ENCODE results near the gene MAN1B1.

The MAN1B1 gene

DNA sequence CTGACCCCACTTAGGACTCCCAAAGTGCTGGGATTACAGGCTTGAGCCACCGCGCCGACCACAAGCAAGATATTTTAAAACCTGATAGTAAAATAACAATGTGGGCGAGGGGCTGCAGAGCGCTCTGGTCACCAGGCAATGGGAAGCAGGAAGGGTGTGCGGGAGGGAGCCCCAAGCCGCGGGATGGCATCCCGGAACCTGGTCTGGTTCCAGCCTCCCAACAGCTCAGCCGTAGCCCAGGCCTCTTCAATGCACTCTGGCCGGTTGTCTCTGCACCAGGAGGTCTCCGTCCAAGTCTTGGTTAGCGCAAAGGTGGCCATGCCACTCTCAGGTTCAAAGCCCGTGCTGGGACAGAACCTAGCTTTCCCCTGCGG lies 10.2 kb upstream of the MAN1B1 start:
- TF ChIP-seq CTCF (IDR thresholded peaks at IDR 0.05), result no peak

GRCh38 chr9:137077010-137077747 lies 9.6 kb upstream of the MAN1B1 start, which contains the start of gene UAP1L1:
UAP1L1 (plus strand) TSS chr9:137077517; CDS start chr9:137077533, 16 bp downstream.
- no peak for TF ChIP-seq CTCF (IDR thresholded peaks at IDR 0.05)

- no peak for TF ChIP-seq CTCF (IDR thresholded peaks at IDR 0.05)
Observed at GRCh38 chr9:137077758-137078693, 8.8 kb upstream of the MAN1B1 start.

DNA sequence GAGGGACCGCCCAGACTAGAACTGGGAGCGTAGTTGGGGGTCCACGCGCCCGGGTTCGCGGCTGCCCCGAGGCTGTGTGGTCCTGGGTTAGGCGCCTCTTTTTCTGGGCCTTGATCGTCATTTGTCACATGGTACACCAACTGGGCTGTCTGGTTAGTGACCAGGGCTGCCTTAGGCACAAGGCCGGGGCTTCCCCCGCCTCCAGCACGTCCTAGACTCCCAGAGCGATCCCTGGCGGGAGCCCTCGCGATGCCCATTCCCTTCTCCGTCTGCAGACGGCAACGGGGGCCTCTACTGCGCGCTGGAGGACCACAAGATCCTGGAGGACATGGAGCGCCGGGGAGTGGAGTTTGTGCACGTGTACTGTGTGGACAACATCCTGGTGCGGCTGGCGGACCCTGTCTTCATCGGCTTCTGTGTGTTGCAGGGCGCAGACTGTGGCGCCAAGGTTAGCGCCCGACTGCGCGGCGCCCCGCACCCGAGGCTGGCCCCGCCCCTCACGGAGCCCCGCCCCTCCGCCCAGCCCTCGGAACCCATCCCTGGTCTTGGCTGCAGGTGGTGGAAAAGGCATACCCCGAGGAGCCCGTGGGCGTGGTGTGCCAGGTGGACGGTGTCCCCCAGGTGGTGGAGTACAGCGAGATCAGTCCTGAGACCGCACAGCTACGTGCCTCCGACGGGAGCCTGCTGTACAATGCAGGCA lies 7.9 kb upstream of the MAN1B1 start:
- no peak for TF ChIP-seq CTCF (IDR thresholded peaks at IDR 0.05)

DNA sequence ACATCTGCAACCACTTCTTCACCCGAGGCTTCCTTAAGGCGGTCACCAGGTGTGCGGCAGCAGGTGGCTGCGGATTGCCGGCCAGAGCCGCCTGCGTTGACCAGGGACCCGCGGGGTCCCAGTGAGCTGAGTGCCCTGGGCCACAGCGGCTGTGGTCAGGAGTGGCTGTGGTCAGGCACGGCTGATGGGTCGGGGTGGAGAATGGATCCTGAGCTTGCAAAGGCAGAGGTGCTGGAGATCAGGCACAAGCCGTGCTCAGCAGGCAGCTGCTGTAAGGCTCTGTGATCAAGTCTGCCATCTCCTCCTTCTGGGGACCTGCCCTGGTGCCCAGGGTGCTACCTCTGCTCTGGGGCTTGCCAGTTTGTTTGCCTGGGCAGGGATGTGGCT lies 7.4 kb upstream of the MAN1B1 start:
- TF ChIP-seq CTCF (IDR thresholded peaks at IDR 0.05), result no peak

- TF ChIP-seq CTCF (IDR thresholded peaks at IDR 0.05), result no peak
Observed at GRCh38 chr9:137080260-137081122, 6.3 kb upstream of the MAN1B1 start.

Data from LNCAP (cell line).